T-helper 1 cell (primary cell): Measurements from ENCODE around the gene GTF2E1.
"Not testable (repeated sequence)": the region's sequence is repeated elsewhere in the genome, so short reads cannot be mapped to it uniquely, and the experiment has no call there.

Experiments
- DNase-seq, 5 donors: peaks; one replicate each; pipeline ENCODE4 v3.0.0-alpha.2; 2012 to 2020

GTF2E1 gene

DNA sequence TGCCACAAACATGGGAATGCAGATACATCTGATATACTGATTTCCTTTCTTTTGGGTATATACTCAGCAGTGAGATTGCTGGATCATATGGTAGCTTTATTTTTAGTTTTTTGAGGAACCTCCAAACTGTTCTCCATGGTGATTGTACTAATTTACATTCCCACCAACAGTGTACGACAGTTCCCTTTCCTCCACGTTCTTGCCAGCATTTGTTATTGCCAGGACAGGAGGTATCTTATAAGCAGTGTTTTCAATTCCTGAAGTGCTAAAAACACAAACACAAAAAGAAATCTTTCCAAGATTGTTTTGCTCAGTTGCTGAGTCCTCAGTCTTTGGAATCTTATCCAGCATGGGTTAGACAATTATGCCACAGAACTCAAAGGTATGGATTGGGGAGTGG, 13.5 kb downstream of the GTF2E1 start:
- no peak for DNase-seq

- DNase-seq: not testable (repeated sequence)
Measured at GRCh38 chr3:120758551-120758950, 16.0 kb downstream of the GTF2E1 start.

DNA sequence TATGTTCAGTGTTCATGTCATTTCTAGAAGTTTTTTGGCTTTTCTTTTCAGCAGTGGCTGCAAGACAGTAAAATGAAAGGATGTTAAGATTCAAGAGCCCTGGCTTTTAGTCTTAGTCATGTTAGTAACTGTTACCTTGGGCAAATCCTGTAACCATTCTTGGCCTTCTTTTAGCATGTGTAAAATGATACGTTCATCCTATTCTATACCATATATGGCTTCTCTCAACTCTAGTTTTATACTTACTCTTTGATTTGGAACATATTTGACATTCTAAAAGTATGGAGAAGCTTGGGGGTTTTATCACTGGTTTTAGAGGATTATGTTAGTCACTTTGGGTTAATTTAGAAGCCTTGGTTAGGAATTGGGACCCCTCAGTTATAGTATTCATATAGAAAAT, 20.1 kb downstream of the GTF2E1 start:
- DNase-seq: no peak

GRCh38 chr3:120763601-120764000, 21.1 kb downstream of the GTF2E1 start:
- no peak for DNase-seq

DNA sequence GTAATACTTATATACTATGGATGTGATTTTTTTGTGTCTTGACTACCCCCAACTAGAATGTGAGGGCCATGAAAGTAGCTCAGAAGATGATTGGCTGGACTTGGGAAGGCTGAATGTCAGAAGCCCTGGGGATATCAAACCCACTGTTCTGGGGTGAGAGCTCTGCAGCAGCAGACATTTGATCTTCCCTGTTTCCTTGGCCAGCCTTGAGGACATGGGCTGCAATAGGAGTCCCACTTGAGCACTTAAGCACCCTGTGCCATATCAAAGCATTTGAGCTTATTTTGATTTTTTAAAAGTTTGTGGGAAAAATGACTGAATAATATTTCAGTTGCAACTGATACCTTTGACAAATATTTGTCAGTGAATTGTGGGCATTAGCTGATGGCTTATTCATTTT, 21.7 kb downstream of the GTF2E1 start:
- no peak for DNase-seq

GRCh38 chr3:120765830-120766493, 23.4 kb downstream of the GTF2E1 start:
- DNase-seq: no peak

- no peak for DNase-seq
Measured at GRCh38 chr3:120766576-120766975, 24.0 kb downstream of the GTF2E1 start.

- DNase-seq: no peak
Measured at GRCh38 chr3:120767106-120767505, 24.6 kb downstream of the GTF2E1 start.

- no peak for DNase-seq
Measured at GRCh38 chr3:120769436-120769835, 26.9 kb downstream of the GTF2E1 start.

DNA sequence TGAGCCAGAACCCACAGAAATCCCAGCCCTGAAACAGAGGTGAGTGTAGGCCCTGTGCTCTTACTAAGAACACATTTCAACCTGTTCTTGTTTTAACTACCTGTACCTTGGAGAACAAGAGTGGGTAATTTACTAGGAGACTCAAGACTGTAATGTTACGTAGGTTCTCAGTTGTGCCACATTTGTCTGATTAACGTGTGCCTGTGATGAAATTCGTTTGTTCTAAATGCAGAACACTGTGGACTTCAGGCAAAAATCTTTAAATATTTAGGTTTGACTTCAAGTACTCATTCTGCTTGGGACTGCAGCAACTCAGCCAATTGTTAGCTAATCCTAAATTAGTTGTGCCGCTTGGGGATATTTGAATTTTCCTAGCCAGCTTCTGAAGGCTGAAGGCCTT, 28.3 kb downstream of the GTF2E1 start:
- DNase-seq: no peak

DNA sequence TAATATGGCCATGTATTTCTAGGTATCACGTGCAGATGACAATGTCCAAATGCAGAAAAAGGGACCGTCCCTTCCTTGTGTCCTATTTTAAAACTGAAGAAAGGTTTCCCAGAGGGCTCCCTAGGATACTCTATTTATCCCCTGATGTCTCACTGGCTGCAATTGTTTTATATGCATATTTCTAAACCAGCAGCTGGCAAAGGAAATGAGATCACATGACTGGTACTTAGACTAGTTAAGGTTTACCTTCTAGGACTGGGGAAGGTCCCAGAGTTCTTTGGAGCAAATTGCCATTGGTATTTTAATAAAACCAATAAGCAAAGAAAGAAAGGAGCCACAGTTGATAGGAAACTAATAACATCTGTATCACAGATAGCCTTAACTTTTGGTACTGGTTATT, 29.5 kb downstream of the GTF2E1 start:
- no peak for DNase-seq

GRCh38 chr3:120773932-120774331, 31.4 kb downstream of the GTF2E1 start:
- peak in 1 of 5 donors; percentile 15 for DNase-seq

DNA sequence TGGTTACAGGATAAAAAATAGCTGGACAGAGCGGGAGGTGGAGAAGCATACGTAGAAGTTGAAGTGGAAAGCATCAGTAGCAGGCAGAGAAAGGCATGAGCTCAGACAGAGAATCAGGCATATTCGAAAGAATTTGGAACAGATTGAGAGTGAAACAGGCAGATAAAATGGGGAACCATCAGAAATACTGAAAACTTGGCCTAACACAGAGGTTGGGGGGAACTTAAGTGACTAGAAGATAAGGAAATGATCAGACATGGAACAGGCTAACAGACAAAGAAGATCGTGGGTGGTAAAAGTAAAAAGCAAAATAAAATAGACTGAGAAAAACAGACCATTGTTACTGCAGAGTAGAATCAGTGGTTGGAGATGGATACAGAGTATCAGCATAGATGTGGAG, 32.9 kb downstream of the GTF2E1 start:
- DNase-seq: no peak

- no peak for DNase-seq
Measured at GRCh38 chr3:120778776-120779175, 36.2 kb downstream of the GTF2E1 start.

- no peak for DNase-seq
Measured at GRCh38 chr3:120780977-120781376, 38.4 kb downstream of the GTF2E1 start.

DNA sequence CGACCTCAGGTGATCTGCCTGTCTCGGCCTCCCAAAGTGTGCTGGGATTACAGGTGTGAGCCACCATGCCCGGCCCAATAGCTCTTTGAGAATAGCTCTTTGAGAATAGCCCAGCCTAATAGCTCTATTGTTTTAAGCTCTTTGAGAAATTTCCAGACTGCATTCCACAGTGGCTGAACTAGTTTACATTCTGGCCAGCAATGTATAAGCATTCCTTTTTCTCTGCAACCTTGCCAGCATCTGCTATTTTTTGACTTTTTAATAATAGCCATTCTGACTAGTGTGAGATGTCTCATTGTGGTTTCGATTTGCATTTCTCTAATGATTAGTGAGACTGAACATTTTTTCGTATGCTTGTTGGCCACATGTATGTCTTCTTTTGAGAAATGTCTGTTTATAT, 43.3 kb downstream of the GTF2E1 start:
- not testable (repeated sequence) for DNase-seq

- no peak for DNase-seq
Measured at GRCh38 chr3:120791010-120791409, 48.5 kb downstream of the GTF2E1 start.

DNA sequence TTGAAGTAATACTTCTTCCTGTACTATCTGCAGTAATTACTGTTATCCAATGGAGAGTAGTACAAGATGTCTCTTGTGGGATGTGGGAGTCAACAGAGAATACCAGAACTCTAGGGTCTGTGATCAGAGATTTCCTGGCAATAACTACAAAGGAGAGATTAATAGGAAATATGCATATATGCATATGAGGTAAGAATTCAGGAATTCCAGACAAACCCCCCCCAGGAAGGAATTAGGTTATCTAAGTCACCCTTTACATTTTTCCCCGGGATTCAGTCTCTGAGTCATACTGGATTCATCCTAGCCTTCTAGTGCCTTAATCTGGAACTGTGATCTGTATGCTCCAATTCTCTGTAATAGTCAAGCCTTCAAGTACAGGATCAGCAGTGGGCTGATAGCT, 49.4 kb downstream of the GTF2E1 start:
- no peak for DNase-seq

DNA sequence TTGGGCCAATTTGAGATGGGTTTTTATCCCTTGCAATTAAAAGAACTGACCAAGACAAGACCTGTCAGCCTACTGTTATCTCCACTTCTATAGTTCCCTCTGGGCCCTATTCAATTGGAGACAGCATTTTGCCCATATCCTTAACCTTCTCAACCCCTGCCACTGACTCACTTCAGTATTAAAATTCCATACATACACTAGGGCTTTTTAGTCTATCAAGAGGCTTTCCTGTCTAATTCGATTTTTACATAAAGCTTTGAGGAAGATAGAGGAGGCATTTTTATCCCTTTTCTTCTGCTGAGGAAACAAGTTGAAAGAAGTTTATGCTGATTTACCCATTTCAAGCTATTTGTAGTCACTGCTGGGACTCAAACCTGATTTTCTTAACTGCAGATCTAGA, 51.1 kb downstream of the GTF2E1 start:
- DNase-seq: no peak

DNA sequence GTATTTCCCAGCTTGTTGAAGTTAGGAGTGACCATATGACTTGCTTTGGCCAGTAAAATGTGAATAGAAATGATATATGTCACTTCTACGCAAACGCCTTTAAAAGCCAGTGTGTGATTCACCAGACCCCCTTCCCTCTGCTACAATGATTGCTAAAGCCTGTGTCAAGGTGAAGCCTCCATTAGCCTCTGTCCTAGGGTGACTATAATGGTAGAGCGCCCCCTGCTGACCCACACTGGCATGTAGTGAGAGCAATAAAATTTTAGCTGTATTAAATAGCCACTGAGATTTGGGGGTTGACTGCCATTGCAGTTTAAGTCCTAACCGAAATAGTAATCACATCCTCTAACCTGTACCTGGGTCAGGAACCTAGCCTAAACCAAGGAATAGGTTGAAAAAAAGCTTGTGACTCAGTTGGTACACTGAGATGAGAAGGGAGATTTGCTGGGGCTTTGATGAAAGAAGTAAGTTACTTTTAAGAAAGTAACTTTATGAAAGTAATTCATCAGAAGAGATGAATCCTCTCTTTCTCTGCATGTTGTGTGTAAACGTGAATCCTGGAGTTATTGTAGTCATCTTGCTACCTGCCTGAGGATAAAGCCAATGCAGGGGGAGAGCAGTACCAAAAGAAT, 52.6 kb downstream of the GTF2E1 start:
- peak; percentile 55 to 79 (median 66) for DNase-seq

DNA sequence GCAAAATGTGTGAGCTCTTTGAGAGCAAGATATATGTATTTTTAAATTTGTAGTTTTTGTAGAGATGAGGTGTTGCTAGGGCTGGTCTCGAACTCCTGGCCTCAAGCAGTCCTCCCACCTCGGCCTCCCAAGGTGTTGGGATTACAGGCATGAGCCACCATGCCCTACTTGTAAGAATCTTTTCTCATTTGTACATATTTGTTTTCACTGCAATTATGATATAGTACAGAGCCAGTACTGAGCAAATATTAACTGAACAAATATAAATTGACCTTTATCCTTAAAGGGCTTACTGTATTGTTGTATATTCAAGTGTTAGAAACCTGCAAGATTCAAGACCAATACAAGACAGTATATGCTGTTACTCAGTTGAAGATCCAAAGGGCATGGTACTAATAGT, 53.4 kb downstream of the GTF2E1 start:
- DNase-seq: no peak

DNA sequence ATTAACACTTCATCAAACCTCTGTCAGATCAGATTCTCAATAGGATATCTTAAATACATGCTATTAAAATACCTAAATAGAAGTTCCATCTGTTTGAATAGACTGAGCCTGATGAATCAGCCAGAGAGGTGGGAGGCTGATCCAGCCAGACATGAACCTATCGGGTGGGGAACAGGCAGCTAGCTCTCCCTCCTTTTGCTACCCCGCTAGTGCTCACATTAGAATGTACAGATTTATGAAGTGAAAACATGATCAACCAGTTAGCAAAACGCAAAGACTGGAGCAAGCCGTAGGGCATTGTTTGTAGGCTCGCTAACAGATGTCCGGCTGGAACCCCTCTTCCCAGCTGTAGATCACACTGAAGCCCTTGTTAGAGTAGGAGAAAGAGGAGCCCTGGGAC, 54.4 kb downstream of the GTF2E1 start:
- no peak for DNase-seq

GRCh38 chr3:120797857-120798256, 55.3 kb downstream of the GTF2E1 start:
- DNase-seq: no peak

DNA sequence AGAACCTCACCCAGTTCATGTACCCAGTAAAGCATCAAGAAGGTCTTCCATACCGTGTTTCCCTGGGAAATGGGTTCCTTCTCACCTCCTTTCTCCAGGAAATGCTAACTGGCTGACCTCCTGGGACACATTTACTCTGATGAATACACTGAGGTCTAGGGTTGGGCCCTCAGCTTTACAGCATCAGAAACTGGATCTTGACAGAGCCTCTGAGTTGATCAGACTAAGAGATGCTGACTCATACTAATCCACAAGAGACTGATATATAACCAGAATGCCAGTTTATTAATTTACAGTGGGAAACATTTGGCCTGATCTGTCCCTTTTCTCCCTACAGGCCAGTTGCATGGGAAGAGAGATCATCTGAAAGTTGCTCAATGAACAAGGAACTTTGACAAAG, 55.8 kb downstream of the GTF2E1 start:
- no peak for DNase-seq

GRCh38 chr3:120800625-120801024, 58.1 kb downstream of the GTF2E1 start:
- no peak for DNase-seq
